Measurements from ENCODE around the gene AUTS2.

DNA sequence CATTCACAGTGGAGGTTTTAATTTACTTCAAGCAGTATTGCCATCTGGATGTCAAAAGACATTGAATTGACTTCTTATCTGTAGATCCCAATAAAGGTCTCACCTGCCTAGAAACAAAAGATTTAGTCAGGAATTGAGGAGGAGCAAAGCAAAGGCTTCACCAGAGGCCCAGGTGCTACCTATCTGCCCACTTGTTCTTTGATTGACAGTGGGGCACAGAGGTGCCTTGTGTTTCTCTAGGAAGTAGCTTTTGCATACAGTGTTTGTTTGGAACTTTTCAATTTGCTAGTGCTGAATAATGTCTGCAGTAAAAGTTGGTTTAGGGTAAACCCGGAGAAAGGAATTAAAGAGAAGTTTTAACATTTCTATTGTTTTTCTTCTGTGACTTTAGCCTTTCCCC is 40.4 kb downstream of the AUTS2 start:
- no peak for TF ChIP-seq CTCF (conservative IDR thresholded peaks at IDR 0.05 in 1 of 2, IDR thresholded peaks at IDR 0.05 in 1 of 2; ENCODE audit: low read depth in 1 of 2, low read length in 2 of 2)
- TF ChIP-seq EZH2 (IDR thresholded peaks at IDR 0.05; ENCODE audit: low read length, missing control alignments): no peak
